Upper lobe of right lung (tissue), 1 donor: ENCODE data around the gene ACTN1. TPM values are rescaled to one million over a fixed set of nuclear protein-coding genes. Genes with fewer than 3 reads are reported as not detected.

ENCODE experiments used
- ATAC-seq: fragments of 200-7000 bp; cut with Tn5 transposase; one replicate; pipeline ENCODE4 v1.9.1; 2020; ENCODE audit warnings: mild to moderate bottlenecking, moderate library complexity
- DNase-seq: peaks from one replicate; pipeline ENCODE4 v3.0.0-alpha.2; 2020
- H3K27ac ChIP-seq: fragments of 200-600 bp; one replicate; pipeline ENCODE4 v1.8.0; 2022
- H3K27me3 ChIP-seq: fragments of 200-600 bp; one replicate; pipeline ENCODE4 v1.8.0; 2022; ENCODE audit warnings: mild to moderate bottlenecking
- H3K36me3 ChIP-seq: fragments of 200-600 bp; one replicate; pipeline ENCODE4 v1.8.0; 2022
- H3K4me1 ChIP-seq: fragments of 200-600 bp; one replicate; pipeline ENCODE4 v1.8.0; 2022
- H3K4me3 ChIP-seq: fragments of 200-600 bp; one replicate; pipeline ENCODE4 v1.8.0; 2022; ENCODE audit warnings: mild to moderate bottlenecking
- H3K9me3 ChIP-seq: fragments of 200-600 bp; one replicate; pipeline ENCODE4 v1.8.0; 2022
- intact Hi-C: fragments of 100-400 bp; cut with DNase I; formaldehyde crosslinking; loops from one replicate; pipeline ENCODE4 v1.11.0; 2022
- total RNA-seq: library from RNA; stranded (reverse); fragmentation: NEBNext Ultra II Directional; extraction: Animal tissue kit (Norgen Biotek cat#: 25700); gene quantifications from one replicate; pipeline ENCODE4 v1.2.1, GENCODE V29; 2021
- TF ChIP-seq, protein P1 (sequence below): fragments of 200-600 bp; IDR thresholded peaks from one replicate; pipeline ENCODE4 v1.8.0; 2022; ENCODE audit warnings: antibody characterized with exemption
- donor health status: DM: no; HTN: yes; CAD: no; lungs with severe emphysema.

The ACTN1 gene
- total RNA-seq, 1 donor from 2014 or later: 177 TPM

DNA sequence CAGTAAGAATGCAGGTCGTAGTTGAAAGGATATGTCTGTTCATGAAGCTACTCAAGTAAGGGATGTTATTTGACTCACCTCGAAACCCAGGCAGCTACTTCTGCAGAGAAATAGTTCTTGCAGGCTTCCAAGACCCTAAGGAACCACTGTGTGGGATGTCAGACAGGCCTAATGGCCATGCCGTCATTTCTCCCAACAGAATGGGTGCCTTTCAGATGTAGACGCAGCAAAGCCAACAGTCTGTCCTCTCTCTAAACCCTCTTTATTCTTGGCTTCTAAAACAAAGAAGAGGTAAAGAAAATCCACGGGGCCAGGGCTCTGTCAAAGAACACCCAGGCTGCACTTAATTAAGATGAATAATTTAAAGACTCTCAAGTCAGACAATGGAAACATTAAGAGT is 19.0 kb upstream of the ACTN1 start:
- Histone ChIP-seq H3K36me3 (no peaks in the 10 kb centered on the region), H3K27me3 (no peaks in the 10 kb centered on the region), H3K4me1 (no peaks in the 10 kb centered on the region), H3K4me3 (no peak overlapping the region), H3K9me3 (no peaks in the 10 kb centered on the region), H3K27ac (no peak overlapping the region)
- no peak for ATAC-seq
- intact Hi-C loops: no loop called here
- DNase-seq: no peak
- TF ChIP-seq, protein P1, sequence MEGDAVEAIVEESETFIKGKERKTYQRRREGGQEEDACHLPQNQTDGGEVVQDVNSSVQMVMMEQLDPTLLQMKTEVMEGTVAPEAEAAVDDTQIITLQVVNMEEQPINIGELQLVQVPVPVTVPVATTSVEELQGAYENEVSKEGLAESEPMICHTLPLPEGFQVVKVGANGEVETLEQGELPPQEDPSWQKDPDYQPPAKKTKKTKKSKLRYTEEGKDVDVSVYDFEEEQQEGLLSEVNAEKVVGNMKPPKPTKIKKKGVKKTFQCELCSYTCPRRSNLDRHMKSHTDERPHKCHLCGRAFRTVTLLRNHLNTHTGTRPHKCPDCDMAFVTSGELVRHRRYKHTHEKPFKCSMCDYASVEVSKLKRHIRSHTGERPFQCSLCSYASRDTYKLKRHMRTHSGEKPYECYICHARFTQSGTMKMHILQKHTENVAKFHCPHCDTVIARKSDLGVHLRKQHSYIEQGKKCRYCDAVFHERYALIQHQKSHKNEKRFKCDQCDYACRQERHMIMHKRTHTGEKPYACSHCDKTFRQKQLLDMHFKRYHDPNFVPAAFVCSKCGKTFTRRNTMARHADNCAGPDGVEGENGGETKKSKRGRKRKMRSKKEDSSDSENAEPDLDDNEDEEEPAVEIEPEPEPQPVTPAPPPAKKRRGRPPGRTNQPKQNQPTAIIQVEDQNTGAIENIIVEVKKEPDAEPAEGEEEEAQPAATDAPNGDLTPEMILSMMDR: no peak

DNA sequence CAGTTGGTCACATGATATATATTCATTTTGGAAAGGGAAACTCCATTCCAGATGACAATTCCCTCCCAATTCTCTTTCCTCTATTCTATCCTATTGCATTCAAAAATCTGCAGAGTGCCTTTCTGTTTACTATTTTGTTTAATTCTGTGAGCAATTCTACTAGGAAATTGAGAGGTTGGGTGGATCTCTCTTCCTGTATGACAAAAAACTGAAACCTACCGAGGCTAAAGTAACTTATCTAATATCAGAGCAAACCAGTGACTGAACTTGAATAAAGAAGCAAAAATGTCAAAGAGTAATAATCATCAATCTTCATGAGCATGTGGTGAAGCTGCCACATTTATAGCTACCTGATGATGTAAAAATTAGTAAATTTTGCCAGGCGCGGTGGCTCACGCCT is 16.6 kb upstream of the ACTN1 start:
- no peak for ATAC-seq
- H3K27ac ChIP-seq: no peak overlapping the region
- H3K27me3 ChIP-seq: no peaks in the 10 kb centered on the region
- H3K36me3 ChIP-seq: no peaks in the 10 kb centered on the region
- H3K4me1 ChIP-seq: no peaks in the 10 kb centered on the region
- no peak overlapping the region for H3K4me3 ChIP-seq
- no peaks in the 10 kb centered on the region for H3K9me3 ChIP-seq
- intact Hi-C loops: no loop called here
- DNase-seq: no peak
- TF ChIP-seq, protein P1: no peak

DNA sequence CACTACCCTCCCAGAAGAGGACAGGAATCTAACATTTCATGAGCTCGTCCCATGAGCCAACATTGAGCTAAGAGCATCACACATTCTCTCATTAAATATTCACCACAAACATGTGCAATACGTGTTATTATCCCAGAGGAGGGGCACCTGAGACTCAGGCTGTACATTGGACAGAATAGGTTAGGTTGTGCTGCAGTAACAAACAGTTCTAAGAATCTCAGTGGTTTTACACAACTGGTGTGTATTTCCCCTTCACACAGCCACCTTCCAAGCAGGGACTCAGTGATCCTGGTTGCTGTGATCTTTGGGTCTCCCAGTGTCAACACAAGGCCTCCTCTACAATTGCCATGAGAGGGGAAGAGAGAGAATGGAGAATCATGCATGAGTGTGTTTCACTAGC is 15.0 kb upstream of the ACTN1 start:
- Histone ChIP-seq H3K27ac (no peak overlapping the region), H3K4me1 (no peaks in the 10 kb centered on the region), H3K4me3 (no peak overlapping the region), H3K27me3 (no peaks in the 10 kb centered on the region), H3K36me3 (no peaks in the 10 kb centered on the region), H3K9me3 (no peaks in the 10 kb centered on the region)
- TF ChIP-seq, protein P1: no peak
- intact Hi-C loops: no loop called here
- DNase-seq (no peak), ATAC-seq (no peak)

DNA sequence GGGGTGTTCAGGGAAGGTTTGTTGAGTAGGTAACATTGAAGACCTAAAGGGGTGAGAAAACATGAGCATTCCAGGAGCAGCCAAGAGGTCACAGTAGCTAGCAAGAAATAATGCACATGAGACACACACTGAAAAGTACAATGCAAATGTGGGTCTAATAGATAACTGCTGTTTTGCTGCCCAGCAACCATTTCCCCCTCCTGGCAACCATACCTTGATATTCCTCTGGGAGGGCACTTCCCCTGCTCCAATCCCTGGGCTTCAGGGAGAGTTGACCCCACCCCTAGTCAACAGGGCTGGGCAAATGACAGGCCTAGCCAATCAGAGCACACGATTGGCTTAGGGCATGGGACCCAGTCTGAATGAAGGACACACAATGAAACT is 8.5 kb upstream of the ACTN1 start:
- Histone ChIP-seq H3K27me3 (no peaks in the 10 kb centered on the region), H3K9me3 (no peaks in the 10 kb centered on the region), H3K27ac (no peak overlapping the region), H3K36me3 (no peaks in the 10 kb centered on the region), H3K4me1 (no peaks in the 10 kb centered on the region), H3K4me3 (no peak overlapping the region)
- DNase-seq: no peak
- intact Hi-C loops: no loop called here
- TF ChIP-seq, protein P1: no peak
- peak; percentile 34 for ATAC-seq

DNA sequence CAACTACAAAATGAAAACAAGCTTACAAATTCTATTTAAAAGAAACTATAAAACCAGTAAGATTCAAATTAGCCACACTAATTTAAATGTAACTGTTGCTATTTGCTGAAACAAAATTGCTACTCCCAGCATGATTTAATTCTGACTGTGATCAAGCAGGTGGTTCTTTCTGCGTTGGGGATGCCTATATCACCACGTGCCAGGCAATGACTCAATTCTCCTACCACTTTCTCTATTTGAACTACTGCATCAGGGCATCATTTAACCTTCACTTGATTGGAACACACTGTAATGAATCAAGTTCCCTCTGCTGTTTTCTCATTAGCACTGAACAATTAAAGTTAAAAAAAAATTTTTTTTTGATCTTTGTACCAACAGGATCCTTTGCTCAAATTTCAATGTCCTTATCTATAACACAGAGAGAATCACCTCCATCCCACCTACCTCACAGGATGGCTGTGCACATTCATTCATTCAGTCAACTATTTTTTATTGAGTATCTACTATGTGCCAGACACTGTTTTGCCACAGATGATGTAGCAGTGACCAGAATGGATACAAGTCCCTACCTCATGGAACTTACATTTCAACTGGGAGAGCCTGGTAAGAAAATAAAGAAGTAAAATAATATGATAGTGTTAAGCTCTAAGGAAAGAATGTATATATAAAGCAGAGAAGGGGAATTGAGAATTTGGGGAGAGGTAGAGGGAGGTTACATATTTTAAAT is 8.0 kb upstream of the ACTN1 start:
- H3K27ac ChIP-seq: no peak overlapping the region
- H3K36me3 ChIP-seq: no peaks in the 10 kb centered on the region
- intact Hi-C loops: no loop called here
- TF ChIP-seq, protein P1: no peak
- no peak overlapping the region for H3K4me3 ChIP-seq
- ATAC-seq (no peak), DNase-seq (no peak)
- H3K4me1 ChIP-seq: no peaks in the 10 kb centered on the region
- H3K27me3 ChIP-seq: no peaks in the 10 kb centered on the region
- H3K9me3 ChIP-seq: no peaks in the 10 kb centered on the region

DNA sequence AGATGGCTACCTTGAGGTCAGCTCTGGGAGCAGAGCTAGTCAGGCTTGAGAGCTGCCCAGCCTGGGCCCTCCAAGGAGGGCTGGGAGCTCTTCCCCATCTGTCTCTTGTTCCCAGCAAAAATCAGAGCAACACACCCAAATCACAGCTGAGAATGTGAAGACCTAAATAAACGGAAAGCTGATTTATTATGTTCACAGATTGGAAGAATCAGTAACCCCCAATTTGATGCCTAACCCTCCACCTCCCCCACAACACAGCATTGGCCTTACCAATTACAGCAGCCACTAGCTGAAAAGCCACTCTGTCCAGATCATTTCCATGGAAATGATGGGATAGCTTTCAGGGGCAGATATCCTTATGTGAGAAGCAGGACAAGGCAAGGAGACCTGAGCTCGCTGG is 7.1 kb upstream of the ACTN1 start:
- no peaks in the 10 kb centered on the region for H3K36me3 ChIP-seq
- no peak for ATAC-seq
- no peaks in the 10 kb centered on the region for H3K9me3 ChIP-seq
- intact Hi-C loops: no loop called here
- TF ChIP-seq, protein P1: no peak
- no peak for DNase-seq
- no peaks in the 10 kb centered on the region for H3K4me1 ChIP-seq
- no peak overlapping the region for H3K27ac ChIP-seq
- no peaks in the 10 kb centered on the region for H3K27me3 ChIP-seq
- no peak overlapping the region for H3K4me3 ChIP-seq
